ENCODE measurements around the gene UBXN11.

DNA sequence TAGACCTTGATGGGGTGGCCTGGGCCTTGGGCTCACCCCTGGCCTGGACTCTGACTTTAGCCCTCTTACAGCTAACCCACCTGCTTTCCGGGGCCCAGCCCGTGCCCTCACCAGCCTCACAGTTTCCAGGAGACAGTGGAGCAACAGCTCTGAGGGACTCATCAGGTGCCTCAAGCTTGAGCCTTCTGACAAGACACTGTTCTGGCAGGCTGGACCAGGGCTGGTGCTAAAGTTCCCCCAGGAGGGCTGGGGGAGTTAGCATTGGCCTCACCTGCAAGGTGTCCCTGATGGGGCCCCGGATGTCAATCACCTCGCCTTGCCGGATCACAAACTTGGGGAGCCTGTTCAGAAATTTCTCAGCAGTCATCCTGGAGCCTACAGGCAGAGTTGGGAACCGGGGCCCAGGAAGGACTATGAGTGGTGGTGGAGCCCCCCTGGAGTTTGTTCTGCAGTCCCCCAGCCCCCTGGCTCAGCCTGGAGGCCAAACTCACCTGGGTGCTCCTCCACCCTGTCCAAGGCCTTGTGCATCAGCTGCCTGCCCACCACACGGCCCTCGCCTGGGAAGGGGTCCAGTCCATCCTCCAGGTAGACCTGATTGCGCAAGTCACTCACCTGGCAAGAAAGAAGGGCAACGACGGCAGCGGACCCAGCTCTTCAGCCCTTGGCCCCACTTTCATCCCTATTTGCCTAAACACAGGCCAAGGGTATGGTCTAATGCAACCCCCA lies 22.4 kb downstream of the UBXN11 start:
- TF ChIP-seq RFX5 (IDR thresholded peaks at IDR 0.05; ENCODE audit: low read depth, low read length) (no peak), MED13 (CRISPR knock-in tag; IDR thresholded peaks at IDR 0.05) (no peak), KDM5A (IDR thresholded peaks at IDR 0.05; ENCODE audit: borderline replicate concordance, low read length) (no peak)
